Measurements from ENCODE around the gene ASCC3. TPM values are rescaled to one million over a fixed set of nuclear protein-coding genes. Genes with fewer than 3 reads are reported as not detected.

Gene ASCC3
- total RNA-seq, 4 donors from 2014 or later, result 14.2 to 58.9 (median 36.6) TPM

DNA sequence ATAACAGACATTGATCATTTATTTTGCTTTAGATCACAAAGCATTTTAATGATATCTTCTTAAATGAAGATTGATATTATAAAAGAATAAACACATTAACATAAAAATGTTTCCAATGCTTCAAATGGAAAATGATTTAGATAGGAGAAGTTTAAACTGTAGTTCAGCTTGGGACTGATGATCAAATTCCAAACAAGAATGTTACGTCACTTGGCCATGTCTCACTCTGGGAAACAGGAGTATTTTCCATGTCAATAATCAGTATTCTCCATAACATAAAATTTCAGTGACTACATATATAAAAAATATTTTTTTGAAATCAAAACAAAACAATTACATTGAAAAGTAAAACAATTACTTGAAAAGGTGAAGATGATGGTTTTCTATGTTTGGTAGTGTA, 363.5 kb downstream of the ASCC3 start:
- WGBS, 2 donors, result 97 to 100% methylated on average over 1 of the region's 1 CpG
- intact Hi-C loops (cut with DNase I), result no loop called here
- TF ChIP-seq, protein P1, sequence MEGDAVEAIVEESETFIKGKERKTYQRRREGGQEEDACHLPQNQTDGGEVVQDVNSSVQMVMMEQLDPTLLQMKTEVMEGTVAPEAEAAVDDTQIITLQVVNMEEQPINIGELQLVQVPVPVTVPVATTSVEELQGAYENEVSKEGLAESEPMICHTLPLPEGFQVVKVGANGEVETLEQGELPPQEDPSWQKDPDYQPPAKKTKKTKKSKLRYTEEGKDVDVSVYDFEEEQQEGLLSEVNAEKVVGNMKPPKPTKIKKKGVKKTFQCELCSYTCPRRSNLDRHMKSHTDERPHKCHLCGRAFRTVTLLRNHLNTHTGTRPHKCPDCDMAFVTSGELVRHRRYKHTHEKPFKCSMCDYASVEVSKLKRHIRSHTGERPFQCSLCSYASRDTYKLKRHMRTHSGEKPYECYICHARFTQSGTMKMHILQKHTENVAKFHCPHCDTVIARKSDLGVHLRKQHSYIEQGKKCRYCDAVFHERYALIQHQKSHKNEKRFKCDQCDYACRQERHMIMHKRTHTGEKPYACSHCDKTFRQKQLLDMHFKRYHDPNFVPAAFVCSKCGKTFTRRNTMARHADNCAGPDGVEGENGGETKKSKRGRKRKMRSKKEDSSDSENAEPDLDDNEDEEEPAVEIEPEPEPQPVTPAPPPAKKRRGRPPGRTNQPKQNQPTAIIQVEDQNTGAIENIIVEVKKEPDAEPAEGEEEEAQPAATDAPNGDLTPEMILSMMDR (IDR thresholded peaks at IDR 0.05), result no peak
- no peak for TF ChIP-seq POLR2A (IDR thresholded peaks at IDR 0.05)
- no peak overlapping the region for H3K4me3 ChIP-seq
- no peaks in the 10 kb centered on the region for H3K9me3 ChIP-seq
- no peak for DNase-seq
- no peaks in the 10 kb centered on the region for H3K4me1 ChIP-seq
- H3K36me3 ChIP-seq, result peaks cover 0 to 44% (median 0%) of the 10 kb centered on the region in 3 donors
- no peaks in the 10 kb centered on the region for H3K27me3 ChIP-seq
- H3K27ac ChIP-seq, result no peak overlapping the region

DNA sequence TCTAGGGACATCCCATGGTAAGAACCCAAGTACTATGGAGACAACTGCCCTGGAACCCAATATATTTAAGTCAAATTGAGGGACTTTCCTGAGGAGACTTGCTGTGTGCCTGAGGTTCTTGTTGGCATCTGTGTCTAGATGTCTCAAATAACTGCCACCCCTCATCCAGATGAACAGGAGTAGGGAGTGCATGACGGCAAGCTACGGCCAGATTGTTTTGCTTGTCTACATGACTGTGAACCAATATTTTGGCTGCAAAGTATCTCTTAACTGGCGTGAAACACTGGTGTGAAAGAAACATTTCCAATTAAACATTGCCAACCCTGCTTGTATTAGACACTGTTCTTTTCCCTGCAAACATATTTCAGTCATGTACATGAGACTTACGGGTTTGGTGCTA, 364.0 kb downstream of the ASCC3 start:
- no peak for DNase-seq
- 91 to 96% methylated on average over 4 of the region's 4 CpGs for WGBS, 2 donors
- no peak overlapping the region for H3K4me3 ChIP-seq
- intact Hi-C loops (cut with DNase I), result no loop called here
- no peaks in the 10 kb centered on the region for H3K9me3 ChIP-seq
- H3K27ac ChIP-seq, result no peak overlapping the region
- peaks cover 0 to 49% (median 3%) of the 10 kb centered on the region in 3 donors for H3K36me3 ChIP-seq
- TF ChIP-seq POLR2A (IDR thresholded peaks at IDR 0.05), result no peak
- TF ChIP-seq, protein P1 (IDR thresholded peaks at IDR 0.05), result no peak
- H3K27me3 ChIP-seq, result no peaks in the 10 kb centered on the region
- no peaks in the 10 kb centered on the region for H3K4me1 ChIP-seq

DNA sequence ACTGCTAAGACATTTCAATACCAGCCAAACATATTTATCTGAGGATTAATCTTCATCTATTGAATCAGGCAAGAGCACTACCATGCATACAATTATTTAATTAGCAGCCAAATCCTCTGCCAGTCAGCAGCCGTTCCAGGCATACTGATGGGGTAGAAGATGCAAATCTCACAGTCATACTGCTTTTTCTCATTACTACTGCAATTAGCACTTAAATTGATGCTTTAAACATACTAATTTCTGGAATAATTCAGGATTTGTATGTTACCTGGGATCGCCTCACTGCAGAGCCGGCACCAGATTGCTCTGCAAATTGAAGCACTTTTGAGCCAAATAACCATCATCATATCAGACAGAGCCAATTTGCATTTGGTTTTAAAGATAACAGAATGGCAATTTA, 366.5 kb downstream of the ASCC3 start:
- TF ChIP-seq, protein P1 (IDR thresholded peaks at IDR 0.05), result no peak
- no peak for TF ChIP-seq POLR2A (IDR thresholded peaks at IDR 0.05)
- H3K4me1 ChIP-seq, result no peaks in the 10 kb centered on the region
- peaks cover 0 to 73% (median 5%) of the 10 kb centered on the region in 3 donors for H3K36me3 ChIP-seq
- no peak overlapping the region for H3K27ac ChIP-seq
- H3K4me3 ChIP-seq, result no peak overlapping the region
- intact Hi-C loops (cut with DNase I), result no loop called here
- WGBS, 2 donors, result 92 to 95% methylated on average over 3 of the region's 3 CpGs
- no peak for DNase-seq
- H3K27me3 ChIP-seq, result no peaks in the 10 kb centered on the region
- H3K9me3 ChIP-seq, result no peaks in the 10 kb centered on the region

DNA sequence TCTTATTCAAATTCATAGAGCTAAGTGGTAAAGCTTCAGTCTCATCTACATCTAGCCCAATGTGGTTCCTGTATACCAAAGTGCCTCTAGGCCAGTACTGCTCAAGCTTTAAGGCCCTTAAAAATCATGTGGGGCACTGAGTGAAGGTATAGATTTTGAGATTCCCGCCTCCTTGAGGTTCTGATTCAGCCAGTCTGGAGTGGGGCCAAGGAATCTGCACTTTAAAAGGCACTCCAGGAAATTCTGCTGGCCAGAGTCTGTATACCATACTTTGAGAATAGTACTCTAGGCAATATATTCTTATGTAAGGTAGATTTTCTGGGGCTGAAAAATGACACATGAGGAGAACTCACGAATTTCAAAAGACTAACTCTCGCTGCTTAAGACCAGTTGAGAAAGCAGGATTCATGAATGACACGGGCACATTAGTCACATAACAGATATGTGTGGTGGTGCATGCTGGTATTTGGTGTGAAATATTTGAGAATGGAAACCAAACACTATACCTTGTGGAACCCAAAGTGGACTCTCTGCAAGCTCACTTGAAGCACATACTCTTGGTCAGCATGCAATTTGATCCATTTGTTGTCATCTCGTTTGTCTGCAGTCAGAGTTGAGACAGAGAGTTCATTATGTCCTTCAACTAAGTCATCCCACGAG, 368.8 kb downstream of the ASCC3 start:
- Histone ChIP-seq H3K9me3 (no peaks in the 10 kb centered on the region), H3K36me3 (peaks cover 0 to 94% (median 5%) of the 10 kb centered on the region in 3 donors), H3K27ac (no peak overlapping the region), H3K4me1 (no peaks in the 10 kb centered on the region), H3K27me3 (no peaks in the 10 kb centered on the region), H3K4me3 (no peak overlapping the region)
- WGBS, 2 donors, result 83 to 90% methylated on average over 5 to 6 of the region's 6 CpGs
- TF ChIP-seq, protein P1 (IDR thresholded peaks at IDR 0.05), result no peak
- TF ChIP-seq POLR2A (IDR thresholded peaks at IDR 0.05), result no peak
- DNase-seq, result no peak
- intact Hi-C loops (cut with DNase I), result no loop called here

DNA sequence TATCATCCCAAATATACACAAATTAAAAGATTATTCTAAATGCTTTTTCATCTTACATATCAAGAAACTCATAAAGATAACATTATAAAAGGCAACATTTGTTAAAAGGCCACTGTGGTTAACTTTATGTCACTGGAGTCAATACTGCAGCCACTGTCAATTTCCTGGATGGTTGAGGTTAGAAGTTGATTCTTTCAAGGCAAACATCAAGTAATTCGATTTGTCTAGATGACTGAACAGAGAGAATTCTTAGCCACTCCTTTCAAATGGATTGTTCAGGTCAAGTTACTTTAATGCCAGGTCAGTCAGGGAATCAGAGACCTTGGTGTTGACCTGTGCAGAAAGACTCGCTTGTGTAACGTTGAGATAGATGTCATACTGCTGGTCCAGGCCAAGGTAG, 372.0 kb downstream of the ASCC3 start:
- Histone ChIP-seq H3K9me3 (no peaks in the 10 kb centered on the region), H3K36me3 (peaks cover 0 to 68% (median 5%) of the 10 kb centered on the region in 3 donors), H3K27me3 (no peaks in the 10 kb centered on the region), H3K27ac (no peak overlapping the region), H3K4me3 (no peak overlapping the region), H3K4me1 (no peaks in the 10 kb centered on the region)
- no peak for DNase-seq
- WGBS, 2 donors, result 88 to 90% methylated on average over 3 of the region's 3 CpGs
- TF ChIP-seq, protein P1 (IDR thresholded peaks at IDR 0.05), result no peak
- no peak for TF ChIP-seq POLR2A (IDR thresholded peaks at IDR 0.05)
- intact Hi-C loops (cut with DNase I), result no loop called here

Measured in esophagus squamous epithelium (tissue), 5 donors.